GM19240 (cell line): ENCODE data around the gene LARGE1.

Source experiments
- DNase-seq: peaks from one replicate; pipeline ENCODE4 v3.0.0; 2011; ENCODE audit warnings: low spot score; ENCODE audit not compliant: insufficient read length

The LARGE1 gene

DNA sequence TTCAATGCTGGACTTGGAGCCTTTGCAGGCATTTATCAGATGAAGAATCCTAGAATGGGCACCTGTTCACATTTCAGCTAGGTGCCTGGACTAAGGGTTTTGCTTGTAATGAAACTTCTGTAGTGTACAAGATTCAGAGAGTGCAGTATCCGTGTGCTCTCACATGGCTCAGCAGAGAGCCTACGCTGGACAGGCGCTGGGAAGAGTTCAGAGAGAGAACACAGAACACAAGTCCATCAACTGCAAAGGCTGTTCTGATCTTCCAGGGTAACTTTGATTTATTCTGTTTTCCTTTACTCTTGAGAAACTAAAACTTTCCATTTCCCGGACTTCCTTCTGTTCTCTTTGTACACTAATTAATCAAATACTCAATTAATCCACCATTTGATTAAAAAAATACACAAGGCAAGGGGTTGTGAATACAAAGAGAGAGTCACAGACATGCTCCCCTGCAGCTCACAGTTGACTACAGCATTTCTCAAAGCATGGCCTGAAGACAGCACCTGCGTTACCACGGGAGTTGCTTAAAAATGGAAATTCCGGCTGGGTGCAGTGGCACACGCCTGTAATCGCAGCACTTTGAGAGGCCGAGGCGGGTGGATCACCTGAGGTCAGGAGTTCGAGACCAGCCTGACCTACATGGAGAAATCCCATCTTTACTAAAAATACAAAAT, 393.7 kb downstream of the LARGE1 start:
- DNase-seq = no peak

DNA sequence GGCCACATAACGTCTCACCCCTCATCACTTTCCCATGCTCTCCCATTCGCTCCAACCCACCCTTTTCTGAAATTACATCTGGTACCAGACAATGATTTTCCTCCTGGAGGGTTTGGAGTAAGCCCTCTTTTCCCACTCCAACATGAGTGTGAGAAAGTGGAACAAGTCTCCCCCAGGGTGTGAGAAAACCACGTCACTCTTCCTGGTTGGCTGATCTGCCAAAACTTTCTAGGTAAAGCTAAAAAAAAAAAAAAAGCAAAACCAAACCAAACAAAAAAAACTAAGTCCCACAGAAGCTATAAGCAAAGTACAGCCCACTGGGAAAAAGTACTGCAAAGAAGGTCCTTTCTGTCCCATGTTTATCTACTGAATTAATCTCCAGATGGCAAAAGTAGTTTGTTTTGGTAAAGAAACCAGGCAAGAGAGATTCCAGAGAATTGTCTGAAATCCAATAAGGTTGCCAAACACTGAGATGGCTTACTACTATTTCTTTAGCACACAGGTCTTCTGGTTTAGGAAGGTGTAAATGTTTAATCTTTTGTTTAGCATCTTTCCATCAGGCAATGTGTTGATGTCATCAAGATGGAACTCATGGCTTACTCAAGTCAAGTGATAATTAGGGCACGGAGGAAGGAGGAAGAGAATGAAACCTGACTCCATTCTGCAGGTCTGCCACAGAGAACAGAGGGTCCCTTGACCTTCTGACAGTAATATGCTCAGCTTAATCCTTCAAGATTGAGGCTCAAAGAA, 395.6 kb downstream of the LARGE1 start:
- DNase-seq = no peak

DNA sequence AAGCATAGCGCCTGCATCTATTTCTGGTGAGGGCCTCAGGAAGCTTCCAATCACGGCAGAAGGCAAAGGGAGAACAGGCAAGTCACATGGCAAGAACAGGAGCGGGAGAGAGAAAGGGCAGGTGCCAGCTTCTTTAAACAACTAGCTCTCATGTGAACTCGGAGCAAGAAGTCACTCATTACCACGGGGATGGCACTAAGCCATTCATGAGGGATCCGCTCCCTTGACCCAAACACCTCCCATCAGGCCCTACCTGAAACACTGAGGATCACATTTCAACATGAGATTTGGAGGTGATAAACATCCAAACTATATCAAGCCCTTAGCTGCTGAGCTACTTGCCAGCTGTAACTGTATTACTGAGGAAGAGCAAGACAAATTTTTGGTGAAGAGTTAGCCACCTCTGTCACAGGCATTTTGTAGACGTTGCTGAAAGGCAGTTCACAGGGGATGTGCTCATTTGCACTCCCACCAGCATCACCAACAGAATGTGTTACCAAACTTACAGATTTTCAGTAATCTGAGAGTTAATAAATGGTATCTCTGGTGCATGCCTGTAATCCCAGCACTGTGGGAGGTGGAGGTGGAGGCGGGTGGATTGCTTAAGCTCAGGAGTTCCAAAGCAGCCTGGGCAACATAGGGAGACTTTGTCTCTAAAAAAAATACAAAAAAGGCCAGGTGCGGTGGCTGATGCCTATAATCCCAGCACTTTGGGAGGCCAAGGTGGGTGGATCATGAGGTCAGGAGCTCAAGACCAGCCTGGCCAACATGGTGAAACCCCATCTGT, 398.2 kb downstream of the LARGE1 start:
- no peak for DNase-seq

DNA sequence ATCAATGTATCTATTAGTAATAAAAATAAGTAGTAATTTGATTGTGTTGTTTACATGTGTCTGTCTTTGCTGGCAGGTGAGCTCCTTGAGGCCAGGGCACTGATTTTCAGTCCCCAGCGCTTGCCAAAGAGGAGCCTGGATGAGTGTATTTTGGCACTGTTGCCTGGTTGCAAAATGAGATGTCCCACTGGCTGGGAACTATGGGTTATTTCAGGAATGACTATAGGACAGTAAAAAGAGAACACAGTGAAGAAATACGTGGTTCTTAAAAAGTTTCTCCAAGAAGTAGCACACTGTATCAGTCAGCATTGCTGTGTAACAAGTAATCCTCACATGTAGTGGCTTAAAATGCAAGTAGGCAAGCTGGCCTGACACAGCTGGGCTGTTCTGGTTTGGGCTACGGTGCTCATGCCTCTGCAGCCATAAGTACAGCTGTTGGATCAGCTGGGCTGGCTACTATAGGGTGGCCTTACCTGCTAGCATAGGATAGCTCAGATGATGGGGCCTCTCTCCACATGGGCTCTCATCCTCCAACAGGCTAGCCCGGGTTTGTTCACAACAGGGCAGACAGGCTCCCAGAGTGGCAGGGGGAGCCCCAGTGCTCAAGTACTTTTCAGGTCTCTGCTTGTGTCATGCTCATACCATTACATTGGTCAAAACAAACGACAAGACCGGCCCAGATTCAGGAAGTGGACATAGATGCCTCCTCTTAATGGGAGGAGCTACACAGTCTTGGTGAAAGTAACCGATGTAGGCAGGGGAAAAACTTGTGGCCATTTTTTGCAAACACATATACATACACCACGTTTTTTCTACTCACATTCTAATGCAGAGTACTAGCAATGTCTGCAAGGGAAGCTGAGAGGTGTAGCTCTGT, 399.1 kb downstream of the LARGE1 start:
- no peak for DNase-seq

DNA sequence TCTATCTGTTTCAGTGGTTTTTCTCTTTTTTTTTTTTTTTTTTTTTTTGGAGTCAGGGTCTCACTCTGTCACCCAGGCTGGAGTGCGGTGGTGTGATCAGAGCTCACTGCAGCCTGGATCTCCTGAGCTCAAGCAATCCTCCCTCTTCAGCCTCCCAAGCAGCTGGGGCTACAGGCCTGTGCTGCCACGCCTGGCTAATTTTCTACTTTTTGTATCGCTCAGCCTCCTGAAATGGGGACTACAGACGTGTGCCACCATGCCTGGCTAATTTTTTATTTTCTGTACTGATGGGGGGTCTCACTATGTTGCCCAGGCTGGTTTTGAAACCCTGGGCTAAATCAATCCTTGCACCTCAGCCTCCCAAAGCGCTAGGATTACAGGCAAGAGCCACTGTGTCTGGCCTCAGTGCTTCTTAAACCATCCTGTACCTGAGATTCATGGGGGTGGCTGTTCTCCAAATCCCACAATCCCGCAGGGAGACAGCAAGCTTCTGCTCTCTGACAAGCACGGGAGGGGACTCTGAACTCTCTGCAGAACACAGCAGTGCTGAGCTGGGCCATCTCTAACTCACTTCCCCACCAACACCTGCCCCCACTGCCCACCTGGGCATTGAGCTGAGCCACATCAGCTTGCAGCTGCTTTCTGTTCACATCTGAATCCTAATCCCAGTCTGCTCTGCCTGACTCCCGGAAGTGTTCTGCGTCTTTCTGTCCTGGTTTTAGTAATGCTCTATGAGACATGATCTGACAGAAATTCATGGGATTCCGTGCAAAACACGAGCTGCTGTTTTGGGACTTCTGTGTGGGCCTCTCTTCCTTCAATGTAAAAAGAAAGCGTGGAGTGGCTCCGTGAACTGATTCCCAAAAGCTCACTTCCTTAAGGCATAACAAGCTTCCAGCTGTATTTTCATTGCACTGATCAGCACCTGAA, 400.0 kb downstream of the LARGE1 start:
- DNase-seq = no peak

DNA sequence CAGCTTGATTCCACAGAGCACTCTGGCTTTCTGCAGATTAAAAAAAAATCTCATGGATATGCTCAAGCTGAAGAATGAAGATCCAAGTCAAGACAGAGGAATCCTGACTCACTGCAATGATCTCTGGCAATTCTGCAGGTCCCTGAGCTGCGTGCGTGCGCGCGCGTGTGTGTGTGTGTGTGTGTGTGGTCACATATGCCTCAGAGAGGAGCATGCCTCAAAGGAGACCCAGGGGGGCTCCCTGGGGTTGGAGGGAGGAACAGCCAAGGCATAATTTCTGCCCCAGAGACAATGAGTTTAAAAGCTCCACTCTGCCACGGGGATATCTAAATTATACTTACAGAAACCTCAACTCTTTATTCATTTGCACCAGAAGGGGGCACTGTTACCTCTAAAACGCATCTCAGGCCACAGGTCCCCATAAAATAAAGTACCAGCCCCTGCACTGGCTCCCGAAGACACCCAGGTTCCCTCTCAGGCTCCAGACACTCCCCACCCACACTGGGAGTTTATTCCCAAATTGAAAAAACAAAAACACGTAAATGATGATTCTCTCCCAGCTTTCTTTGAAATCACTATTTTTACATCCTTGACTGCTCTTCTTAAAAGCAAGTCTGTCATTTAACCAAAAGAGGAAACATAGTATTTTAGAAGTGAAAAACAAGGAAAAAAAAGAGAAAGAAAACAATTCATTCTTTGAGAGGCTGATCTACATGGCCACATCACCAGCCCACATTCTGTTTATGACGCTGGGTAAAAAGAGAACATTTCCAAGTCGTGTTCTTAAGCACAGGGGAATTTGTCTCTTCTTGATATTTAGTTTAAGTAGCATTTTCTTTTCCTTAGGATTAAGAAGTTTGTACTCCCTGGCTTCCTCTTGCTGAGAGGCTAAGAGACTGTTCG, 401.0 kb downstream of the LARGE1 start:
- DNase-seq = peak; percentile 29

DNA sequence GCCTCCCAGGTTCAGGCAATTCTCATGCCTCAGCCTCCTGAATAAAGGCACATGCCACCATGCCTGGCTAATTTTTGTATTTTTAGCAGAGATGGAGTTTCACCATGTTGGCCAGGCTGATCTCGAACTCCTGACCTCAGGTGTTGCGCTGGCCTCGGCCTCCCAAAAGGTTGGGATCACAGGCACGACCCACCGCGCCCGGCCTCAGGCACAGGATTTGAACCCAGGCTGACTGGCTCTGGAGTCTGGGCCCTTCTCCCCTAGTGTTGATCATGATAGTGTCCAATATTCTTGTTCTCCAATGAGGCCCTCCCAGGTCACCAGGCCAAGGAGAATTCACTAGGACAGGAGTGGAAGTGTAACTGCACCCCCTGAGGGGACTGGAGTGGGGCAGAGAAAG, 401.9 kb downstream of the LARGE1 start:
- DNase-seq = no peak

DNA sequence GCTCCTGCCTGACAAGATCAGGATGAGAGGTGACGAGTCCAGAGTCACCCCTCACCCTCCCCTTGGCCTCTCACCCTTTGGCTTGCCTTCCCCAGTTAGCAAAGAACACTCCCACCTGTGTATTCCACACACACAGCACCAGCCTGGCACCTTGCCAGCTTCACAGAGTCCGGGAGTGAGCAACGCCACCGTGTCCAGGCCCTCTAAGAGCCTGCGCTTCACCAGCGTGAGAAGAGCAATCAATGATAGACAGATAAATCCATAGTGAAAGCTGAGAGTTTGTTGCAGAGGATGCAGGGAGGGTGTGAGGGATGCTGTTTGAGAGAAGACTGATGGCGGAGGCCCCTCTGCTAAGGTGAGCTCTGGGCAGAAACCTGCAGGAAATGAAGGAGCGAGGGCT, 404.5 kb downstream of the LARGE1 start:
- DNase-seq = no peak

DNA sequence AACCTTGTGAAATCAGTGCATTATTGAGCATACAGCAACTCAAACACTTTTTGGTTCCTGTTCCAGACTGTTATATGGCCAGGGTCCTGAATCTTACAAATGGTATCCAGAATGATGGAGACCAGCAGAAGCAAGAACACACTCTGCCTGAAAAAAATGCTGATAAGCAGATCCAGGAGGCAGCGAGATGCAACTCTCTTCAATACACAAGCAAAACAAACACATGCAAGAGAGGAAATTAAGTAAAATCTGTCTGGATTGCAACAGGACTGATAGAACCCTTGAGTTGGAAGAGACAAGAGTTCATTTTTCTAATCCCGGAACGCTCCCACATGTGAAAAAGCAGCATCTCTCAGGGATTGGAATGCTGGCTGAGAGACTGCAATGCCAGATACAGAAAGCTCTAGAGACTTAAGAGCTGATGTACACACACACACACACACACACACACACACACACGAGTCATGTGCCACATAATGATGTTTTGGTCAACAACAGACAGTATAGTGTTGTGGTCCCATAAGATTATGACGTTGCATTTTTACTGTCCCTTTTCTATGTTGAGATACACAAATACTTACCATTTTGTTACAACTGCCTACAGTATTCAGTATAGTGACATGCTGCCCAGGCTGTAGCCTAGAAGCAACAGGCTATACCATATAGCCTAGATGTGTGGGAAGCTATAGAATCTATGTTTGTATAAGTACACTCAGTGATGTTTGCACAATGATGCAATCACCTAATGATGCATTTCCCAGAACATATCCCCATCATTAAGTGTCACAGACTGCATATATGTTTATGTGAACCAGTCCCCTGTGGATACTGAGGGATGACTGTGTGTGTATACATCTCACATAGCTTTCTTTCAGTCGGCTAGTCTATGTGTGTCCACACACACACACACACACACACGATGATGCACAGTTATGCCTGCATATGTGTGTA, 406.6 kb downstream of the LARGE1 start:
- DNase-seq = no peak

DNA sequence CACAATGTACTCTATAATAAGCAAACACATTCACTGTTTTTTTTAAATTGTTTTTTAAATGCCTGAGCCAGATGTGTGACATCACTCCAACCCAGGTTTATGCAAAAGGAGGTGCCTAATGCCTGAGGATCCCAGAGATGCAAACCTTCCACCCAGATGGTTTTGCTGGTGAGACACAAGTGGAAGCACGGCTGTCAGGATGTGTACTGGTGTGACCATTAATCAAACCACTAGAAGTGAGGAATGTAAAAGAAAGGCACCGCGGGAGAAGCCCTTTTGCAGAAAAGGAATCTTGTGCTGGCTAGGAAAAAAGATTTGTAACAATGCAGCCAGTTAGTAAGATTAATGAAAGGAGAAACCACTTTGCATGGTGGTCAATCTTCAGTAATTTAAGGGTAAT, 407.4 kb downstream of the LARGE1 start:
- DNase-seq = no peak

DNA sequence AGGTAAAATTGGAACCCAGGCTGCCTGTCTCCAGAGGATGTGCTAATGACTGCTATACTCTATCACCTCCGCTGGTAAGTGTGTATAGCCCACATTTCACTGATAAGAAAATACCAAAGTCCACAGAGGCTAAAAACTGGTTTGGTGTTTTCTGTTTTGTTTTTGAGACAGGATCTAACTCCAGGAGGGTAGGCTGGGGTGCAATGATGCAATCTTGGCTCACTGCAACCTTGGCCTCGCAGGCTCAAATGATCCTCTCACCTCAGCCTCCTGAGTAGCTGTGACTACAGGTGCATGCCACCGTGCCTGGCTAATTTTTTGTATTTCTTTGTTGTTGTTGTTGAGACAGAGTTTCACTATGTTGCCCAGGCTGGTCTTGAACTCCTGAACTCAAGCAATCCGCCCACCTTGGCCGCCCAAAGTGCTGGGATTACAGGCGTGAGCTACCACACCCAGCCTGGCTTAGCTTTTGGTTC, 409.8 kb downstream of the LARGE1 start:
- DNase-seq = no peak

DNA sequence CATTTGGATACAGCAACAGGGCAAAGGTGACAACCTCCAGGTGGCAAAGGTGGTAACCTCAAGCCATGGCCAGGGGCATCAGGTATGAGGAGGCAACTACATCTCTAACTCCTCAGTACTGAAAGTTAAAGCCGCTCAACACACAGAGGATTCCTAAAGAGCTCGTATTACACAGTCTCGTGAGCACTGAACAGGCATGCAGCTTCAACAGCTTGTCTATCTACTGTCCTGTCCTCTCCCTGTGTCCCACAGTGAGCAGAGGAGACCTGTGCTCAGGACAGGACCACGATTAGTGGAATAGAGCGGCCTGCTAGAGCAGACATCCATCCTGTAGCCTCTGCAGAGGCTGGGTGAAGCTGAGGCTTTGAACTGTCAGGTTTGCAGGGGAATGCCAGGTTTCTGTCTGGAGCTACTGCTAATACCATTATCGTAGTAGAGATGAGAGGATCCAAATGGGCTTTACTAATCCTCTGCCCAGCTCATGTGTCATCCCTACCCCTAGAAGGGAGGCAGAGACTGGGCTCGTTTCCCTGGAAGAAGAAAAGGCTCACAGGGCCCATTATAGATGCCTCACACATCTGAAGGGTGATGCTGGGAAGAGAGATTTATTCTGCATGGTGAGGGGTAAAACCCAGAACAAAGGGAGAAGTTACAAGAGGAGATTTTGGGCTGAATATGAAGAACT, 415.2 kb downstream of the LARGE1 start:
- no peak for DNase-seq

DNA sequence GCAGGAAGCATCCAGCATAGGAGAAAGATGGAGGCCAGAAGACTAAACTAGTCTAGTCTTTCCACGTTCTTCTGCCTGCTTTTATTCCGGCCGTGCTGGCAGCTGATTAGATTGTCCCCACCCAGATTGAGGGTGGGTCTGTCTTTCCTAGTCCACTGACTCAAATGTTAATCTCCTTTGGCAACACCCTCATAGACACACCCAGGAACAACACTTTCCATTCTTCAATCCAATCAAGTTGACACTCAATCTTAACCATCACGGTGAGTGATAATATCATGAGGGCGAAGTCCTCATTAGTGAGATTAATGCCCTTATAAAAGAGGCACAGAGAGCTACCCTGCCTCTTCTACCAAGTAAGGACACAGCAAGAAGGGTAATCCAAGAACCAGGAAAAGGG, 424.2 kb downstream of the LARGE1 start:
- DNase-seq = no peak

DNA sequence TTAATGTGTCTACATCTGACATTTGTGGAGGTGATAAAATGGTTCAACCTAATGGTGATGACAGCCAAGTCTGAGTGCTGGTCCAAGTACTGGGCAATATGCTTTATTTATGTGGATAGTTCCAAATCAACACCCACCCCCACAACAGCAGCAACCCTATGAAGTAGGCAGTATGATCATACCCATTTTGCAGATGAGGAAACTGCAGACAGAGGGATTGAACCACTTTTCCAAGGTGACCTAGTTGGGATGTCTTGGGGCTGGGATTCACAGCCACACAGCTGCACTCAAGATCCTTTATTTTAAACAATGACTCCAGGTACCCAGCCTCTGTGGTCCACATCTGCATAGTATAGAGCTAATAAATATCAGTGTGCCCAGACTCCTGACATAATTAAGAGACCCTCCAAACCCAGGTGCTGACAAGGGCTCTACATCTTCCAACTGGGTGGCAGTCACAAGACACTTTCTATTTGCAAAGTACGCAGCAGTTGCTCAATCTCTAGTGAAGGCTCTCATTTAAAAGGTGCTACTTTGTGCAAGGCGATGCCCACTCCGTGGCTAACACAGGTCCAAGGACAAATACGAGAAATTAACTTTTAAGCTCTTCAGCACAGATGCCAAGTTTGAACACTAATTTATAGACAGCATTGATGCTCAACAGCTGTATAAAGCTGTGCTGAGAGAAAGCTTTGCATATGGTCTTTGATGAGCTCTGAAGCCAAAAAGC, 426.6 kb downstream of the LARGE1 start:
- no peak for DNase-seq

DNA sequence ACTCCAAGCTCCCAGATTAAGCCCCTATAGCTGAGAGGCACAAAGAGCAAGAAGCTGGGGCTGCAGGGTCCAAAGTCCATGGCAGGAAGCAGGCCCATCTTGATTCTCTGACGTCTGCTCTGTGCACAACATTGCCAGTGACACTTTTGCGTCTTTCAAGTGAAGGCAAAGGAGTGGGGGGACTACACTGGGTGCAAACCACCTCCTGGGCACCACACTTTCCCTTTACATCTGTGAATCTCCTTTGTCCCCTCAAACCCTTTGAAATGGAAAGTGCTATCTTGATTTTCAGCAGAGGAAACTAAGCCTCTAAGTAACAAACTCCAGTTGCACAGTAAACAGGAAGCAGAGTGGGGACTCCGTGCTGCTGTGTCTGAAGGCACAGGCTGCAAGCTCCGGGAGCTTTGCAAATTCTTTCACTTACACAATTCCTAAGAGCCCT, 428.0 kb downstream of the LARGE1 start:
- no peak for DNase-seq

DNA sequence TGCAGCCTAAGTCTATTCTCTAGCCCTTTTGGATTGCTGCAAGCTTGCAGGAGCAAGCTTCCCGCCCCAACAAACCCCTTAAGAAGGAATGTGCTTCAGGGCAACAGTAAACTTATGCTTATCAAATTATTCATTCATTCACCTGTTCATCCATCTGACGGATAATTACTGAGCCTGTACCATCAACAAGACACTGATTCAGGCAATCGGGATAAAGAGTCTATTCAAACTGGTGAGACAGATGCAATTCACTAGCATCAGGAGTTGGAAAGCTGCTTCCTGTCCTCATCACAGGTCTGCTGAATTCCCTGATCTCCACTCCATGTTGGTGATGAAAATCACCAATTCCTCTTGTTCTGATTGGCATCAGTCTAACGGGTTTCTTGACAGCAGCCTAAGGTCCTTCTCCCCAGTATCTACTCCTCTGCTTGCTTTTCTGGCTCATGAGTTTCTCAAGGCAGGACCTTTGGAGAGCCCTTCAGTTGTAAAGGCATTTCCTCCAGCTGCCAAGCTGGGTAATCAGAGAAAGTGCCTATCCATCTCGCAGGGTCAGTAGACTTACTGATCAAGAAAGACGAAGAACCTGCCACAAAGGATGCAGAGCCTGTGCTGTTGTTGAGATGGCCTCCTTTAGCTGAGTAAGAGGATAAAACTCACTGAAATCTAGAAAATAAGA, 433.1 kb downstream of the LARGE1 start:
- no peak for DNase-seq
